ENCODE data around the gene SATB1.

GRCh38 chr3:18434711-18435110 lies 9.6 kb upstream of the SATB1 start:
- no peak for TF ChIP-seq POLR2A (IDR thresholded peaks at IDR 0.05; ENCODE audit: low read length)
- no peak for TF ChIP-seq GATA1 (IDR thresholded peaks at IDR 0.05; ENCODE audit: low read depth, low read length)

All from erythroblast (primary cell).